ENCODE results near the gene ALDH1A2. TPM values are rescaled to one million over a fixed set of nuclear protein-coding genes. Genes with fewer than 3 reads are reported as not detected.

ALDH1A2 gene
- polyA plus RNA-seq, 1 donor from 2014 or later: 0.24 TPM

DNA sequence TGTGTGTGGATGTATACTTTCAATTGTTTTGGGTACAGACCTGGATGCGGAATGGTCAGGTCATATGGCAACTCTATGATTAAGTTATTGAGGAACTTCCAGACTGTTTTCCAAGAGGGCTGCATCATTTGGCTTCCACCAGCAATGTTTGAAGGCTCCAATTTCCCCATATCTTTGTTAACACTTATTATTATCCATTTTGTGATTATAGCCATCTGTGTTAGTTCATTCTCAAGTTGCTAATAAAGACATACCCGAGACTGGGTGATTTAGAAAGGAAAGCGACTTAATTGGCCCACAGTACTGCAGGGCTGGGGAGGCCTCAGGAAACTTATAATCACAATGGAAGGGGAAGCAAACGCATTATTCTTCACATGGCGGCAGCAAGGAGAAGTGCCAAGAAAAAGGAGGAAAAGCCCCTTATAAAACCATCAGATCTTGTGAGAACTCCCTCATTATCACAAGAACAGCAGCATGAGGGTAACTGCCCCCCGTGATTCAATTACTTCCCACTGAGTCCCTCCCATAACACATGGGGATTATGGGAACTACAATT, 31.1 kb upstream of the ALDH1A2 start:
- Histone ChIP-seq H3K4me3 (ENCODE audit: low read length) (no peak overlapping the region), H2AFZ (ENCODE audit: low read depth, low read length) (no peak overlapping the region), H3F3A (ENCODE audit: insufficient read depth, low read length, poor library complexity, severe bottlenecking) (no peaks in the 10 kb centered on the region), H3K9me3 (ENCODE audit: low read length) (no peaks in the 10 kb centered on the region), H3K4me2 (ENCODE audit: low read length) (no peak overlapping the region), H3K36me3 (ENCODE audit: insufficient read depth, low read length) (no peaks in the 10 kb centered on the region), H3K9me2 (ENCODE audit: insufficient read depth, low read length) (no peaks in the 10 kb centered on the region), H3K27ac (ENCODE audit: low read length) (no peak overlapping the region), H3K9ac (ENCODE audit: low read length) (no peak overlapping the region), H3K79me2 (replicated peaks; ENCODE audit: insufficient read depth, low read length) (no peaks in the 10 kb centered on the region), H3K27me3 (ENCODE audit: insufficient read depth, low read depth, low read length) (no peaks in the 10 kb centered on the region), H4K20me1 (ENCODE audit: insufficient read depth) (no peaks in the 10 kb centered on the region)
- TF ChIP-seq POLR2AphosphoS5 (IDR thresholded peaks at IDR 0.05) (no peak), MXI1 (conservative IDR thresholded peaks at IDR 0.05; ENCODE audit: poor library complexity, severe bottlenecking) (no peak), SMC3 (conservative IDR thresholded peaks at IDR 0.05; ENCODE audit: poor library complexity) (no peak), EZH2 (IDR thresholded peaks at IDR 0.05; ENCODE audit: borderline replicate concordance, insufficient read depth, low read length, poor library complexity, severe bottlenecking) (no peak)
- TF ChIP-seq, protein P1, sequence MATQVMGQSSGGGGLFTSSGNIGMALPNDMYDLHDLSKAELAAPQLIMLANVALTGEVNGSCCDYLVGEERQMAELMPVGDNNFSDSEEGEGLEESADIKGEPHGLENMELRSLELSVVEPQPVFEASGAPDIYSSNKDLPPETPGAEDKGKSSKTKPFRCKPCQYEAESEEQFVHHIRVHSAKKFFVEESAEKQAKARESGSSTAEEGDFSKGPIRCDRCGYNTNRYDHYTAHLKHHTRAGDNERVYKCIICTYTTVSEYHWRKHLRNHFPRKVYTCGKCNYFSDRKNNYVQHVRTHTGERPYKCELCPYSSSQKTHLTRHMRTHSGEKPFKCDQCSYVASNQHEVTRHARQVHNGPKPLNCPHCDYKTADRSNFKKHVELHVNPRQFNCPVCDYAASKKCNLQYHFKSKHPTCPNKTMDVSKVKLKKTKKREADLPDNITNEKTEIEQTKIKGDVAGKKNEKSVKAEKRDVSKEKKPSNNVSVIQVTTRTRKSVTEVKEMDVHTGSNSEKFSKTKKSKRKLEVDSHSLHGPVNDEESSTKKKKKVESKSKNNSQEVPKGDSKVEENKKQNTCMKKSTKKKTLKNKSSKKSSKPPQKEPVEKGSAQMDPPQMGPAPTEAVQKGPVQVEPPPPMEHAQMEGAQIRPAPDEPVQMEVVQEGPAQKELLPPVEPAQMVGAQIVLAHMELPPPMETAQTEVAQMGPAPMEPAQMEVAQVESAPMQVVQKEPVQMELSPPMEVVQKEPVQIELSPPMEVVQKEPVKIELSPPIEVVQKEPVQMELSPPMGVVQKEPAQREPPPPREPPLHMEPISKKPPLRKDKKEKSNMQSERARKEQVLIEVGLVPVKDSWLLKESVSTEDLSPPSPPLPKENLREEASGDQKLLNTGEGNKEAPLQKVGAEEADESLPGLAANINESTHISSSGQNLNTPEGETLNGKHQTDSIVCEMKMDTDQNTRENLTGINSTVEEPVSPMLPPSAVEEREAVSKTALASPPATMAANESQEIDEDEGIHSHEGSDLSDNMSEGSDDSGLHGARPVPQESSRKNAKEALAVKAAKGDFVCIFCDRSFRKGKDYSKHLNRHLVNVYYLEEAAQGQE (IDR thresholded peaks at IDR 0.05; ENCODE audit: borderline replicate concordance): no peak
- TF ChIP-seq, protein P2, sequence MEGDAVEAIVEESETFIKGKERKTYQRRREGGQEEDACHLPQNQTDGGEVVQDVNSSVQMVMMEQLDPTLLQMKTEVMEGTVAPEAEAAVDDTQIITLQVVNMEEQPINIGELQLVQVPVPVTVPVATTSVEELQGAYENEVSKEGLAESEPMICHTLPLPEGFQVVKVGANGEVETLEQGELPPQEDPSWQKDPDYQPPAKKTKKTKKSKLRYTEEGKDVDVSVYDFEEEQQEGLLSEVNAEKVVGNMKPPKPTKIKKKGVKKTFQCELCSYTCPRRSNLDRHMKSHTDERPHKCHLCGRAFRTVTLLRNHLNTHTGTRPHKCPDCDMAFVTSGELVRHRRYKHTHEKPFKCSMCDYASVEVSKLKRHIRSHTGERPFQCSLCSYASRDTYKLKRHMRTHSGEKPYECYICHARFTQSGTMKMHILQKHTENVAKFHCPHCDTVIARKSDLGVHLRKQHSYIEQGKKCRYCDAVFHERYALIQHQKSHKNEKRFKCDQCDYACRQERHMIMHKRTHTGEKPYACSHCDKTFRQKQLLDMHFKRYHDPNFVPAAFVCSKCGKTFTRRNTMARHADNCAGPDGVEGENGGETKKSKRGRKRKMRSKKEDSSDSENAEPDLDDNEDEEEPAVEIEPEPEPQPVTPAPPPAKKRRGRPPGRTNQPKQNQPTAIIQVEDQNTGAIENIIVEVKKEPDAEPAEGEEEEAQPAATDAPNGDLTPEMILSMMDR (IDR thresholded peaks at IDR 0.05; ENCODE audit: poor library complexity, severe bottlenecking): no peak

DNA sequence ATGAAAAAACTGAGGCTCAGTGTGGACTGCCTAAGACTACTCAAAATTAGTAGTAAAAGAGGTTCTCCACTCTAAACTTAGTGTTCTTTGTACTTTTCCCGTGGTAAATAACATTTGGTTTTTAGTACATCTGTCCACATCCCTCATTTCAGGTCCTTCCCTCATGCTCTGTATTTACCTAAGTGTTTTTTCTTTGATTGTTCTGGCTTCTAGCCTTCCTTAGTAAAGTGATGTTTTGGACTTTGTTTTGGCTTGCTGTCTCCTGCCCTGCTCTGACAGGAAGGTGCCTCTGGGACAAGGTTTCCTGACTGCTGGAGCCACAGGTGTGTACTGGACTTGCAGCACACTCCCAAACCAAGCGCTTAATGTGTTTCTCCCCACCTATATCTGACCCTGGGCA, 29.9 kb upstream of the ALDH1A2 start:
- Histone ChIP-seq H2AFZ (ENCODE audit: low read depth, low read length) (no peak overlapping the region), H3K9me2 (ENCODE audit: insufficient read depth, low read length) (no peaks in the 10 kb centered on the region), H3K27ac (ENCODE audit: low read length) (no peak overlapping the region), H3K9me3 (ENCODE audit: low read length) (no peaks in the 10 kb centered on the region), H3K4me3 (ENCODE audit: low read length) (no peak overlapping the region), H3K27me3 (ENCODE audit: insufficient read depth, low read depth, low read length) (no peaks in the 10 kb centered on the region), H3F3A (ENCODE audit: insufficient read depth, low read length, poor library complexity, severe bottlenecking) (no peaks in the 10 kb centered on the region), H3K4me2 (ENCODE audit: low read length) (no peak overlapping the region), H4K20me1 (ENCODE audit: insufficient read depth) (no peaks in the 10 kb centered on the region), H3K9ac (ENCODE audit: low read length) (no peak overlapping the region), H3K36me3 (ENCODE audit: insufficient read depth, low read length) (no peaks in the 10 kb centered on the region), H3K79me2 (replicated peaks; ENCODE audit: insufficient read depth, low read length) (no peaks in the 10 kb centered on the region)
- TF ChIP-seq, protein P1 (IDR thresholded peaks at IDR 0.05; ENCODE audit: borderline replicate concordance): no peak
- TF ChIP-seq, protein P2 (IDR thresholded peaks at IDR 0.05; ENCODE audit: poor library complexity, severe bottlenecking): no peak
- TF ChIP-seq EZH2 (IDR thresholded peaks at IDR 0.05; ENCODE audit: borderline replicate concordance, insufficient read depth, low read length, poor library complexity, severe bottlenecking) (no peak), TAF1 (IDR thresholded peaks at IDR 0.05; ENCODE audit: low read depth) (no peak), EP300 (conservative IDR thresholded peaks at IDR 0.05; ENCODE audit: poor library complexity, severe bottlenecking) (no peak), RAD21 (conservative IDR thresholded peaks at IDR 0.05) (no peak), SMC3 (conservative IDR thresholded peaks at IDR 0.05; ENCODE audit: poor library complexity) (no peak), MXI1 (conservative IDR thresholded peaks at IDR 0.05; ENCODE audit: poor library complexity, severe bottlenecking) (no peak), POLR2AphosphoS5 (IDR thresholded peaks at IDR 0.05) (no peak)

All from neural cell (in vitro differentiated cells).